GM18508 (cell line): ENCODE results near the gene NYAP2.

Source experiments
- ATAC-seq: cut with Tn5 transposase; IDR thresholded peaks from one replicate; pipeline ENCODE4 v1.9.1; 2021; ENCODE audit warnings: moderate number of reproducible peaks; ENCODE audit not compliant: insufficient read depth, unreplicated experiment

NYAP2 gene

GRCh38 chr2:225399504-225399903, at the start of gene NYAP2:
NYAP2 (plus strand) TSS chr2:225399710; CDS start chr2:225408881, 9,171 bp downstream.
- ATAC-seq, result no peak

GRCh38 chr2:225353579-225354085, 45.9 kb upstream of the NYAP2 start:
- ATAC-seq, result no peak

DNA sequence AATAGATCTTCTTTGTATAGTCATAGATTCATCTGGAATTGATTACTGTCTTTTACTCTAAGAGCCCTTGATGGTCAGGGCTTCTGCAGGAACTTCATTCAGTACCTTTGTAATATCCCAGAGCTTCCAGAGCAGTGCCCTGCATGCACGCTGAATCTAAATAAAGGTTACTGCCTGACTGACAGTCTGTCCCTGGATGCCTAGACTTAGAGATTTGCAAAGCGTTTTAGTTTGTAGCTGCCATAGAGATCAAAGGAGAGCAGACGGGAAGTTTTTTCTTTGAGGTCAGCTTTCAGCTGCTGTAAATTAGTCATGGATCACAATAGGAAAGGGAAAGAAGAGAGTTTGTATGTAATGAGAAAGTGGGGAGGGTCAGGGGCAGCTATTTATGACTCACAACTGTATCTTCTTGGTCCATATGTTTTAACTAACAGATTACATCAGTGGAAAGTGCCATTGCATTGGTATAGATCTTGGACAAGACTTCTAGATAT, 45.2 kb upstream of the NYAP2 start:
- no peak for ATAC-seq

DNA sequence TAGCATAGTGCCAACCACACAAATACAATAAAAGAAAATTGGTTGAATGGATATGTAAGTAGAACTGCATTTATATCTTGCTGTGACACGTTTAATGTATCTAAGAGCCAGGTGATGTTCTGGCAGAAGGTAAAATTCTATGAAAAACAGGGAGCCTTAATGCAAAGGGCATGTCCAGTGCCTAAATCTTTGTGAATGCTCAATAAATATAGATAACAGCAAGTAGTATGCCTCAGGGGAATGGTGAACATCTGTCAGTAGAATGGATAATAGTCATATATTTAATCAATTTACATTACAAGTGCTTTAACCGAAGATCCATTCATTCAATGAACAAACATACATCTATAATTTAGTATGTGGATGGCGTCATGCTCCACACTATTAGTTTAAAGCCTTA, 43.7 kb upstream of the NYAP2 start:
- no peak for ATAC-seq

DNA sequence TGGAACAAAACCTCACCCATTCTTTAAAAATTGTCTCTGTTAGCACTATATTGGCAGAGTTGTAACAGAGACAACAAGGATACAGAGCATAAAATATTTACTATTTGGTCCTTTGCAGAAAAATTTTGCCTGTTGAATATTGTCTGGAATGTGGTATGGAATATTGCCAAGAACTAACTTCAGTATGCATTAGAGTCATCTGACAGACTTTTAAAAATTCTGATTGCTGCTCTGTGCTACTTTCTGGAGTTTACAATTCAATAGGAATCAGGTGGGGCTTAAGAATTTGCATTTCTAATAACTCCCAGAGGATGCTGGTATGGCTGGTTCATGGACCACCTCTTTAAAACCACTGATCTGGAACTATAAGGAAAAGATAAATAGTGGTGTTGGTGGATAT, 32.8 kb upstream of the NYAP2 start:
- no peak for ATAC-seq

DNA sequence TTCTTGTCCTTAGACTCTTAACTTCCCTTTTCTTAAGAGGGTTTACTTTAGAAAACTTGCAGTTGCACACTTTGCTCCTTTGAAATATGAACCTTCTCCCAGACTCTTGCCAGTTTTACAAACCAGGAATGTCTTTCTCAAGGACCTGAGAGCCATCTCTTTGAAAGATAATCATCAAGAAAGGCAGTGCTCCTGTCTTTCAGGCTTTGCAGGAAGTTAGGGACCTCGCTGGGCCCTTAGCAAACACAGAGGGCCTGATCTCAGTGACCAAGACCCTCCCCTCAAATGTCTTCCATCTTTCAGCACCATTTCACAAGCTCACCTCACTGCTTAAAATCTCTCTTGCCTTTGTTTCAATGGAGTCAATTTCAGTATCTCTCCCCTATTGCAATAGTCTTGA, 32.0 kb upstream of the NYAP2 start:
- ATAC-seq, result no peak

GRCh38 chr2:225378984-225379383, 20.5 kb upstream of the NYAP2 start:
- ATAC-seq, result no peak

GRCh38 chr2:225379856-225380255, 19.7 kb upstream of the NYAP2 start:
- no peak for ATAC-seq

DNA sequence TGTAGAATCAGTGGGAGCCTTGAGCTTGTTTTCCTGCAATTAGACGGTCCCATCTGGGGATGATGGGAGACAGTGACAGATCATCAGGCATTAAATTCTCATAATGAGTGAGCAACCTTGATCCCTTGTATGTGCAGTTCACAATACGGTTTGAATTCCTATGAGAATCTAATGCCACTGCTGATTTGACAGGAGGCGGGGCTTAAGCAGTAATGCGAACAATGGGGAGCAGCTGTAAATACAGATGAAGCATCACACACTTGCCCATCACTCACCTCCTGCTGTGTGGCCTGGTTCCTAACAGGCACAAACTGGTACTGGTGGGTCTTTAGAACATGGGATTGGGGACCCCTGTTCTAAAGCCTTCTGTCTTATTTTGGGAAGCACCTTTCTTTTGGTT, 17.9 kb upstream of the NYAP2 start:
- ATAC-seq, result no peak

DNA sequence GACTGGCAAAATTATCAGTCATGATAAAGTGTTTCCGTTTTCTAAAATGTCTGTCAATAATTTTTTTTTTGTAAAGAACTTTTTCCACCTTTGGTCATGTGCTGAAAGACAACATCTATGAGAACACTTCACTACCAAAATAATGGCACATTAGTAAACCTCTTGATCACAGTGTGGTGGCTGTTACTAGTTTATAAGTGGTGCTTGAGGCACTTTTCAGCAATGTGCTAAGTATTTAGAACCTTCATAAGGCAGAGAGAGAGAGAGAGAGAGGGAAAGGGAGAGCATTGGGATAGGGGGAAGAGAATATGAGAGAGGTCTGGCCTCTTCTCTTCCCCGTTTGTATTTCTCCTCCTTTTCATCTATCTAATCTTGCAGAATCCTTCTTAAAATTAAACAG, 1.1 kb upstream of the NYAP2 start:
- no peak for ATAC-seq

DNA sequence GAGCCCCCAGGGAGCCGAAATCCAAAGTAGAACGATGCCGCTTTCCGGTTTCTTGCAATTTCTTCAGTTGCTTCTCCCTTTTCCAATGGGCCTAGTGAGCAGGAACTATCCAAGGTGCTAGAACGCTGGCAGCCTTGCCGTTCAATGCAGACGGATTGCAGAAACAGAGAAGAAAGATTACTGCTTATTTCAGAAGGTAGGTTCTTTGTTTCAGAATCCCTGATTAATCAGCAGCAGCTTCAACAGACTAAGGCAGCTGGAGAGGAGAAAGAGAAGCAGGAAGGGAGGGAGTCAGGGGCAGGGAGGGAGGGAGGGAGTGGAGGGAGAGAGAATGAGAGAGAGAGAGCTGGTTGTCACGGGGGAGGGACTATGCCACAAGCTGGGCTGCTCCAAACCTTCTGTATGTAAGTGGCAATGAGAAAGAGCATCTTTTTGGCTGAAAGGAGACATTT, 576 bp downstream of the NYAP2 start:
- no peak for ATAC-seq

- ATAC-seq, result no peak
These were observed 1.3 kb downstream of the NYAP2 start for GRCh38 chr2:225400546-225401400.

DNA sequence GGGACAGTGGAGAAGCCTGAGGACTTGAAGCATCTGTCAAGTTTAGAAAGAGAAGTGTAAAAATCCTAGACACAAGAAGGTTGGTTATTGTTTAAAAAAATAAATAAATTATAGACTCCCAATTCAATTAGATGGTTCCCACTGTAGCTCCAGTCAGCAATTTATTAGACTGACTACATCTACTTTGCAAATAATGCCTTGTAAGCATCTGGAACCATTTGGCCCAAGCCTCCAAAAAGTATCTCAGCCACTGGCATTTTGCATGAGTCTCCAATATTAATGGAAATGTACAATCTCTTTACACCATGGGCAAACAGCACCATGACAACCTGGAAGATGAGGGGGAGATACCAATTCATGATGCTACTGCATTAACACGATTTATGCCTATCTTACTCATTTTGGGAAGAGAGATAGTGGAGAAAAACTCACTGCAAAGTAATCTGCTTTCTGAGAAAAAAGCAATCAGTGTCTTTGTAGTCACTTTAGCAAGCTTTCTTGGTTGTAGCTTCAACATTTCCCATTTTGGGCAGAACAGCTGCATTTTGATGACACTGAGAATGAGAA, 2.8 kb downstream of the NYAP2 start:
- ATAC-seq, result no peak

DNA sequence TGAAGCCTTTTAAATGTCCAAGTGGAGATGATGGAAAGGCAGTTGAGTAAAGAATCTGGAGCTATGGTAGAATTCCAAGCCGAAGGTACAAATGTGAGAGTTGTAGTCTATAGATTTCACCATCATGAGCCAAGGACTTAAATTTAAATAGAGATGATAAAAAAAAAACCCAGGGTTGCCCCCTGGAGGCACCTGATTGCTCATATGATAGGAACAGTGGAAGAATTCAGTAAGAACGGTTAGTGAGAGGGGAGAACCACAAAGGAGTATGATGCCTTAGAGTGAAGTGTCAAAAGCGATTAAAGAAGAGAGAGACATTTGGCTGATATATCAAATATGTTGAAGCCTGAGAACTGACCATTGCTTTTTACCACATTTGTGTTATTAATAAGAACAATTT, 11.9 kb downstream of the NYAP2 start:
- ATAC-seq, result no peak

DNA sequence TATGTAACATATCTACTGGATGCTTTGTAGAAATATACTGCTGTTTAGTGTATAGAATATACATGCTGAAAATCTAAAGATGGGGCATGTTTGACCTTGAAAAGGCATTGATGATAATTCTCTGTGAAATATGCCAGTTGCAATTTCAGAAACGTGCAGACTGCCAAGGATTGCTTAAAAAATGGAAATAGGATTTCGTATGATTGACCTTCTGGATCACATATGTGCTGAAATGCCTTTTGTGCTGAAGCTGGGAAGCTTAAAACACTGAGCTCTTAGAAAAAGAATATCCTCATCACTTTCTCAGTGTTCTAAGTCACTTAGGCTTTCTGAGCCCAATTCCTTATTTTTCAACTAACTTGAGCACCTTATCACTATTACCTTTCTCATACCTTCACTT, 14.3 kb downstream of the NYAP2 start:
- ATAC-seq, result no peak

DNA sequence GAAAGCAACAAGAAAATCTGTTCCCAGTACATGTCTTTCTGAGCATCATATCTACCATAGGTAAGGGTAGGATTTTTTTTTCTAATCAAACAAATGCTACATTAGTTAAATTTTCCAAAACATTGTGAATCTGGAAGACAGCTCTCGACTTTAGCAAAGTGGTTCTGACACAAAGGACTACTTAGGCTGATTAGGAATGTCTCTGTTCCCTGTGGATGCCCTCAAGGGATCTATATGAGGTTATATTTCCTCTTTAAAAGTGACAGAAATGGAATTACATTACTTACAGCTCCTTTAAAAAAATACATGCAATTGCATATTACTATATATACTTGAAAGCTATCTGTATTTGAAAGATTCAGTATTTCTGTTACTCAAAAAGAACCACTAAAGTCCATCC, 15.4 kb downstream of the NYAP2 start:
- no peak for ATAC-seq

GRCh38 chr2:225415341-225415740, 15.8 kb downstream of the NYAP2 start:
- ATAC-seq, result no peak

GRCh38 chr2:225415792-225416191, 16.3 kb downstream of the NYAP2 start:
- no peak for ATAC-seq

- no peak for ATAC-seq
These were observed 17.3 kb downstream of the NYAP2 start for GRCh38 chr2:225416616-225417367.

- no peak for ATAC-seq
These were observed 19.5 kb downstream of the NYAP2 start for GRCh38 chr2:225419033-225419432.

- ATAC-seq, result no peak
These were observed 22.6 kb downstream of the NYAP2 start for GRCh38 chr2:225422145-225422544.
